NCI-H187 (cell line): ENCODE data around the gene TGFBR2.

ENCODE experiments used
- DNase-seq, 2 experiments: peaks; one replicate each; lab custom pipeline; 2025; lab: John Stamatoyannopoulos, UW

TGFBR2 gene

DNA sequence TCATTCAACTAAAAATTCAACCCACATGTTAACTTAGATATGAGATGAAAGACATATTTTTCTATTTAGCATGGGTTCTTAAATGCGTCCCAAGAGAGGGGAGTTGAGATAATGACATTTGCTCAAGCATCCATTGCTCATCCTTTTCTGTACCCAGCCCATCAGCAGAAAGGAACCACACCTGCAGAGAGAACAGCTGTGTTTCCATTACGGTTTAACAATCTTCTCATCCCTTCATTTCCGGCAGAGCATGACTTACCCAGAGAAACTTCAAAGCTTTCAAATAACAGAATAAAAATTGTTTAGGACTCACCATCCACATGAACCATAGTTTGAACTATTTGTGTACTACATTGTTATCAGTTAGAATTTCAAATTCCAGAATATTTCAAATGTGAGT, 113.1 kb downstream of the TGFBR2 start:
- no peak for DNase-seq

GRCh38 chr3:30720586-30721313, 114.3 kb downstream of the TGFBR2 start:
- no peak for DNase-seq

- no peak for DNase-seq
These were observed 114.9 kb downstream of the TGFBR2 start for GRCh38 chr3:30721314-30721634.

DNA sequence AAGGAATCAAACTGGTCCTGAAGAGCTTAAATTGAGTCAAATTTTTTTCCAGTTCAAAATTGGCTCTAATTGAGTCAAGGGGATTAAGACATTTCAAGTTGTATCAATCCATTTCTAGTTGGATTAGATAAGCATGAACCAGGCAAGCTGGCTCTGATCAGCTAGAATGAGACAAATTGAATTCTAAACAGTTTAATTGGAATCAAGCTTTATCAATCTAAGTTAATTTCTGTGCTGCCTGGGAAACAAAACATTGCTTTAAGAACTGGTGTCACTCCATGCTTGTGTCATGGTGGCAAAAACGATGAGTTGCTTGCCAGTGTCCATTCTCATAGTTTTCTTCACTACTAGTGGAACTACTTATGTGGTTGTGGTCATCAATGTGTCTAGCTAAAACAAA, 116.8 kb downstream of the TGFBR2 start:
- DNase-seq: no peak

DNA sequence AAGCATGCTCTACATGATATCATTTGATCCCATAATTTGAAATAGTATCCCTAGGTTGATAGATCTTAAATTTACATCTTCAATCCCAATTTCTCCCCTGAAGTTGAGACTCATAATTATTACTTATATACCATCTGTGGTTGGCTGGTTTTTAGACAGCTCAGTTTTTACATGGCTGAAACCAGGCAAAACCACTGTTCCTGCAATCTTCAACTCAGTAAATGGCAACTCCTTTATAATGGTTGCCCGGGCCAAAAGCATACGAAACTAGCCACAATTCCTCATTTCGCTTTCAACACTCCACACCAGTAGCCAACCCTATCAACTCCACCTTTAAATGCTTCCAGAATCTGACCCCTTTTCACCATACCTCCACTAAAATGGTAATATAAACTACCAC, 118.5 kb downstream of the TGFBR2 start:
- DNase-seq: no peak

GRCh38 chr3:30728143-30728542, 121.7 kb downstream of the TGFBR2 start:
- DNase-seq: no peak

DNA sequence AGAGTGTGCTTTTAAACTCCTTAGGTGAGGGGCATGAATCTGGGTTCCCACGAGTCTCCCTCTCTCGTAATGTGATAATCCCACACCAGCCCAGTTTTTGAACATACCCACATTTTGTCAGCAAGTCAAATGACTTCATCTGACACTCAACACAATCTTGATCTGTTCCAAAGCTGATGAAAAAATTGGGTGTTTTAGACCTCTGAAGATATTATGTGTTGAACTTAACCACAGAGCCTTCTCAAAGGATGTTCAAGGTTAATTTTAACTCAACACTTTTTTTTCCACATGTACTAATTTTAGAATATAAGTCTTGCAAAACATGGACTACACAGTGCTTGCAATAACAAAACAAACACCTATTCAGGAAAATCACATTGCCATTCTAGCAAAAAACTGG, 123.1 kb downstream of the TGFBR2 start:
- no peak for DNase-seq

DNA sequence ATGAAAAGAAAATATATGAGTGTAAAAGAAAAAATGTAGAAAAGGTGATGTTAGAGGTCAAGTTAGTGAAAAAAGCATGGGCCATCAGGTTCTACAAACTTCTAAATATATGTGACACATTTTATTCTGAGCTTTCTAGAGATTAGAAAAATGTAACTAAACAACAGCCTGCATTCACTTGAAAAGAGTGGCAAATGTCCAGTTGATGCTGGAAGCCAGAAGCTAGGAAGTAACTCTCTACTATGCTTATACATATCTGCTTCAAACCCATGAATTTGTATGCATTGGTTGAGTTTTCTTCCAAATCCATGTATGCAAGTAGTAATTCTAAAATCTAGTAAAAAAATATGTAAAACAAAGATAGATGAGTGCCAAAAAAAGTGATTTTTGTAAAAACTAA, 123.5 kb downstream of the TGFBR2 start:
- no peak for DNase-seq

DNA sequence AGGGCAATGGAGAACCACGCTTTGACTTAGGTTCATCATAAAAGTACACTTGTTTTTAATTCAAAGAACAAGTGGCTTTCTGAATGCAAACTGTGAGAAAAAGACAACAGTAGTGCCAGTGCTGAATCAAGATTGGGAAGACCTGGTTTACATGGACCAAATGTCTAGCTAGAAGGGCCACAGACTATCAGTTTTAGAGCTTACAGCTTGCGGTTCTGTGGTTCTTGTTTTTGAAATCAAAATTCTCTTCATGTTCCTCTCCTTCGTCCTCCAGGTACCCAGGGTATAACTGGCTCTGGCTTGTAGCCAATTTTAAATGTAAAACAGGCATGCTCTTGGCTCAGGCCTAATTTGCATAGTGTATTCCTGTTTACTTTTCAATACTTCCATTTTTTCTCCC, 124.6 kb downstream of the TGFBR2 start:
- no peak for DNase-seq

- DNase-seq: no peak
These were observed 126.8 kb downstream of the TGFBR2 start for GRCh38 chr3:30733209-30733608.

- no peak for DNase-seq
These were observed 127.3 kb downstream of the TGFBR2 start for GRCh38 chr3:30733696-30734095.

GRCh38 chr3:30737743-30738499, 131.5 kb downstream of the TGFBR2 start:
- no peak for DNase-seq

DNA sequence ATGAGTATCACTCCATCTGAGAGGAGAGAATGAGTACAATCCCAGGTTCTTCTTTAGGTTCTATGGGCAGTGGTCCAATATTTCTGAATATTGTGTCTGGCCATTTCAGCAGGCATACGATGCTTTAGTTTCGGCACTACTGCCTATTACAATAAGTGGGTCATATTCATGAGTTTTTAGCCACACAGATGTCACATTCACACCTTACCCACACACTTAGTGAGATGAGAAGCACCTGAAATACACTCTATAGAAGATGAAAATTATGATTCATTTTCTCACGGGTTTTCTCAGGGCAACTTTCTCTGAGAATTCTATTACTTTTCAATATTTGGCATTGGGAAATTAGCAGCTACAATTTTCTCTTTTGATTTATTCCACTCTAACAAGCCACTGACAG, 132.2 kb downstream of the TGFBR2 start:
- no peak for DNase-seq

DNA sequence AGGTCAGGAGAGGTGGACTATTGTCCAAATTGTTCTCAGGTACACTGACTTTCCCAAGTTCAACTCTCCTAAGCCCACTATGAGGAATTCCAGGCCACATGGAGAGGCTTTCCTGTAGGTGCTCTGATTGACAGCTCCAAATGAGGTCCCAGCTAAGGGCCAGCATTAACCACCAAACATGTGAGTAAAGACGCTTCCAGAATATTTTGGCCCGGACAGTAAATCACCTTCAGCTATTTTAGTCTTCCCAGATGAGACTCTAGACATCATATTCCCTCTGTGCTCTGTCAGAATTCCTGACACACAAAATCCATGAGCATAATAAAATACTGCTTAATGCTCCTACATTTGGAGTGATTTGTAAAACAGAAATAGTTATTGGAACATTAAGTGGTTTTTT, 135.5 kb downstream of the TGFBR2 start:
- no peak for DNase-seq

DNA sequence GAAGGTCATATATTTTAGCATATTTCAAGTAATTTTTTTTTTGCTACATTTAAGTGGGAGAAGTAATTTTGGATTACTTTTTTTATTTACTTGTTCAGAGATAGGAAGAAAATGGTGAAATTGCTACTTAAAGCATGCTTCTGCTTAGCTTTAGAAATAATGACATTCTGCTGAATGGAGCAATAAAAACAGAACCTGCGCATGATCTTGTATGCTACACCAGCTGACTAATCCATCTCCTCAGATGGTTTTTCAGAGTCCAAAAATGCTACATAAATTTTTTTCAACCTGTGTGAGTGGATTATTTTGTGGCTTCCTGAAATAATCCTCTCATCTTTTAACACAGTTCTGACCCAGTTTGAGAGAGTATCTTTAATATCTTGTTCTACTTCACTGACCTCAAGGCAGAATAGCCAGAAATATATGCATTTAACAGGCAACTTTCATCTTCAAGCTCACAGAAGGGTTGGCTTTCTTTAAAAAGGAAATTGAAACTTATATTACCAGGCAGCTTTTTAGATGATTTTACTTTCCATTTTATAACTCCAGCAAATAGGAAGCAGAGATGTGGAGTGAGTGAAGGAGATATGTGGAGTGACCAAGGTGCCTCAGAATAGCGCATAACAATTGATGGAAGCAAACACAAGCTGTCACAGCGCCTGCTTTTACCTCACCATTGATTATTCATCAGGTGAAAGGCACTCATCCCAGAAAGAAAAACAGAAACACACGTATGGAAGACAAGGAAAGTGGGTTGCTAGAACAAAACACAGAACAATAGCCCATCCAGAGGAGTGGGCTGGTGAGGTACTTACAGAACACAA, 136.6 kb downstream of the TGFBR2 start:
- no peak for DNase-seq
